Panc1 (cell line): ENCODE measurements around the gene GRM4.

Experiments
- CTCF ChIP-seq: fragments of 450-650 bp; IDR thresholded peaks from 2 replicates; pipeline ENCODE4 v1.5.1; 2017; ENCODE audit warnings: mild to moderate bottlenecking
- REST ChIP-seq, 2 experiments: IDR thresholded peaks; 2 replicates each; pipeline ENCODE4 v1.6.1; 2011 to 2012; ENCODE audit warnings: low read depth in 2 of 2, control low read depth in 1 of 2, low read length in 1 of 2, mild to moderate bottlenecking in 1 of 2, moderate library complexity in 1 of 2; ENCODE audit not compliant: insufficient read depth in 1 of 2

- TF ChIP-seq CTCF (no peak), REST (IDR thresholded peaks at IDR 0.05; ENCODE audit: insufficient read depth in 1 of 2, low read depth in 2 of 2, low read length in 1 of 2) (no peak)
Measured at GRCh38 chr6:34025861-34026260, 120.0 kb downstream of the GRM4 start.
